IPS-20b (cell line): ENCODE results near the gene PADI1.

ENCODE experiments used
- H3K27ac ChIP-seq: one replicate; pipeline ENCODE4 v1.5.1; 2013; ENCODE audit warnings: low read length
- H3K27me3 ChIP-seq: 2 replicates; pipeline ENCODE4 v1.6.1; 2013; ENCODE audit warnings: mild to moderate bottlenecking, low read length, inconsistent platforms; ENCODE audit not compliant: insufficient read depth
- H3K36me3 ChIP-seq: 2 replicates; pipeline ENCODE4 v1.6.1; 2013; ENCODE audit warnings: low read depth, mild to moderate bottlenecking, inconsistent platforms, low read length, moderate library complexity; ENCODE audit not compliant: insufficient read depth
- H3K4me1 ChIP-seq: 2 replicates; pipeline ENCODE4 v1.6.1; 2013; ENCODE audit warnings: mild to moderate bottlenecking, control low read depth, inconsistent platforms, low read length, moderate library complexity; ENCODE audit not compliant: insufficient read depth
- H3K4me3 ChIP-seq: 2 replicates; pipeline ENCODE4 v1.5.1; 2013; ENCODE audit warnings: mild to moderate bottlenecking, low read length, inconsistent platforms
- H3K9ac ChIP-seq: 2 replicates; pipeline ENCODE4 v1.6.1; 2013; ENCODE audit warnings: low read depth, mild to moderate bottlenecking, inconsistent platforms, low read length, moderate library complexity
- H3K9me3 ChIP-seq: 2 replicates; pipeline ENCODE4 v1.6.1; 2013; ENCODE audit warnings: mild to moderate bottlenecking, low read depth, low read length, inconsistent platforms; ENCODE audit not compliant: insufficient read depth

PADI1 gene

DNA sequence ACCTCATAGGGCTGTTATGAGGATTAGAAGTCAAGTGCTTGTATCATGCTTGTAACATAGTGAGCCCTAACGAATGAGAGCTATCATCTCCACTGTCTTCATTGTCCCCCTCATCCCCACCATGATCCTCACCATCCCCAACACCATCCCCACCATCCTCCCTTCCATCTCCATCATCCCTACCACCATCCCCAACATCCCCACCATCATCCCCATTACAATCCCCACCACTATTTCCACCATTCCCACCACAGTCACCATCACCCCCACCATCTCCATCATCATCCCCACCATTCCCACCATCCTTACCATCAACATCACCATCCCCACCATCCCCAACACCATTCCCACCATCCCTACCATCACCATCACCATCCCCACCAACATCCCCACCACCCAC, 39.1 kb upstream of the PADI1 start:
- peaks cover 4% of the 10 kb centered on the region for H3K4me1 ChIP-seq
- H3K9me3 ChIP-seq = no peaks in the 10 kb centered on the region
- no peak overlapping the region for H3K9ac ChIP-seq
- no peak overlapping the region for H3K4me3 ChIP-seq
- H3K27me3 ChIP-seq = peaks cover 17% of the 10 kb centered on the region; the same call in 1 of the 2 replicates
- H3K36me3 ChIP-seq = no peaks in the 10 kb centered on the region
- no peak overlapping the region for H3K27ac ChIP-seq

DNA sequence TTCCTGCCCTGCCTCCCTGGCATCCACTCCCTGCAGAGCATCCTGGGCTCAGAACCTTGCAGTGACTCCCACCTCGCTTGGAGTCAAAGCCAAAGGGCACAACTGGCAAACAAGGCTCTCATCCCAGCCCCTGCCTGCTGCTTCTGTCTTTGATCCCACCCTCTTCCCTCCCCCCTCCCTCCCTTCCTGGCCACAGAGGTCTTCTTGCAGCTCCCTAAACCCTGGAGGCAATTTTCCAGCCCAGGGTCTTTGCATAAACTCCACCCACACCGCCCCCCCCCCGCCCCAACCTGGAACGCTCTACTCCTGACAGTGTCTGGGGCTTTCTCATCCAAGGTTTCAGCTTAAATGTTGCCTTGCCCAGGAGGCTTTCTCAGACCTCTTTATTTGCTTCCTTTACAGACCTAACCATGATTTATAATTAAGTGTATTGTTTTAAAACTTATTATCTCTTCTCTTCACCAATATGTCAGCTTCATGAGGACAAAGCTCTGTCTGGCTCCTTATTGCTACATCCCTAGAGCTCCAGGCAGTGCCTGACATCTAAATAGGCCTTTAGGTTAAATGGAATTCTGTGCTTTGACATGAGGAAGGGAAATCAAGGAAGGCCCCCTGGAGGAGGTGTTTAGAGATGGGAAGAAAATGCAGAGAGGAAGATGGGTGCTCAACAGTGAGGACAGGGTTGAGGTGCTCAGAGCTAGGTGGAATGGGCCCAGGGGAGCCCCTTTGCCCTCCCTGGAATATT, 37.7 kb upstream of the PADI1 start:
- no peaks in the 10 kb centered on the region for H3K36me3 ChIP-seq
- H3K4me1 ChIP-seq = peaks cover 4% of the 10 kb centered on the region
- H3K9ac ChIP-seq = no peak overlapping the region
- peaks cover 17% of the 10 kb centered on the region; the same call in 1 of the 2 replicates for H3K27me3 ChIP-seq
- no peak overlapping the region for H3K27ac ChIP-seq
- H3K9me3 ChIP-seq = no peaks in the 10 kb centered on the region
- no peak overlapping the region for H3K4me3 ChIP-seq

DNA sequence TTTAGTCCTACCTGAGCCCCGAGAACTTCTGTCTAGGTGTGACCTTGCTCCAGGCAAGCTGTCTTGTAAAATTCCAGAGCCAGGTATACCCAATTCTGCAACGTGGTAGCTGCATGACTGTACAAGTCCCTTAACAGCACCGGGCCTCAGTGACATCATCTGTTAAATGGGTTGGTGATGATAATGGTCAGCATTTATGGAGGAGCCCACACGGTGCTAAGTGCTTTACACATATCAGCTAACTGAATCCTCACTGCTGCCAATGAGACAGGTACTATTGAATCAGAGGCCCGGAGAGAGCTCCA, 37.2 kb upstream of the PADI1 start:
- H3K36me3 ChIP-seq = no peaks in the 10 kb centered on the region
- H3K27ac ChIP-seq = no peak overlapping the region

DNA sequence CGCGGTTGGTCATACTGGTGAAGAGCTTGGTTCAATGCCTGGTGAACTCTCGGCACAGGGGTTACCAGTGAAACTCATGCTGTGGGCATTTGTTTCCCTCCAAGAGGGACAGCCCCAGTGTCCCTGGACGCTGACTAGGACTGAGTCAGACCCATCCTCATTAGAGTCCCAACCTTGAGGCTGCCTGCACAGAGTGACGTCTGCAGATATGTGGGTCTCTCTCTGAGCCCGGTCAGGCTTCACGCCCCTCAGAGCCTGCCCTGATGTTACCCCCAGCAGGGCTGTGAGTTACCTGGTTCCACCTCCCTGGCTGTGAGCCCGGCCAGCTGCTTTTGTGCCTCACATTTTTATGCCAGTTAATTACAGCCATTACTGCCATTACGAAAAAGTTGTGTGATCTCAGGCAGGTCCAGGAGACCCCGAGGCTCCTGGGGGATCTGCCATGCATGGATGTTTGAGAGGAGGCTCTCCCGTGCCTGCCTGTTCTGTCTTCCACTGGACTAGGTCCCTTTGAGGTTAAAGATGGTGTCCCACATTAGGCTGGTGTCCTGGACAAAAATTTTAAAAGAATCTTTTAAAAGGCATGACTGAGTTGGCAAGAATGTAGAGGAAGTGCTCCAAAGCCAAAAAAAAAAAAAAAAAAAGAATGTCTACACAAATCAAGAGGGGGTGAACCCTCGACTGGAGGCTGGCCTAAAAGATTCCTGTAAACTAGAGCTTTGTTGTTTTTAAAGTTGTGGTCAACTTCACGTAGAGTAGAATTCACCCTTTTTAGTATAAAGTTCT, 36.6 kb upstream of the PADI1 start:
- H3K27me3 ChIP-seq = peaks cover 17% of the 10 kb centered on the region; the same call in 1 of the 2 replicates
- no peak overlapping the region for H3K27ac ChIP-seq
- no peak overlapping the region for H3K4me3 ChIP-seq

More for the DNA sequence above, 37.2 kb upstream of the PADI1 start:
- no peak overlapping the region for H3K9ac ChIP-seq
- H3K4me3 ChIP-seq = no peak overlapping the region
- H3K27me3 ChIP-seq = peaks cover 17% of the 10 kb centered on the region; the same call in 1 of the 2 replicates
- peaks cover 4% of the 10 kb centered on the region for H3K4me1 ChIP-seq
- no peaks in the 10 kb centered on the region for H3K9me3 ChIP-seq

DNA sequence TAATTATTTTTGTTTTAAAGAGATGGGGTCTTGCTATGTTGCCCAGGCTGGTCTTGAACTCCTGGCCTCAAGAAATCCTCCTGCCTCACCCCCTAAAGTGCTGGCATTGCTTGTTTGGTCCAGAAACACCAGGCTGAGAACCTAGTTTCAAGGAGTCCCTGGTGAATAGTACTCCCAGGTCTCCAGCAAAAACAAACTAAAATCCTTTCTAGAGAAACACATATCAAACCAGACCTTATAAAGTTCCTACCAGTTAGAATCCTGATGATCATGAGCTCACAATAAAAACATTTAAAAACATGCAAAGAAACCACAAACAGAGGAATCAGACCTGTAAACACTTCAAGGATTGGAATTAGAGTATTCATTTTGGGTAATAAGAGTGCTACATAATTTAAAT, 34.4 kb upstream of the PADI1 start:
- Histone ChIP-seq H3K9ac (no peak overlapping the region), H3K4me1 (peaks cover 4% of the 10 kb centered on the region), H3K36me3 (no peaks in the 10 kb centered on the region), H3K27me3 (peaks cover 7% of the 10 kb centered on the region; the same call in 1 of the 2 replicates), H3K9me3 (no peaks in the 10 kb centered on the region), H3K4me3 (no peak overlapping the region), H3K27ac (no peak overlapping the region)

More for the DNA sequence above, 36.6 kb upstream of the PADI1 start:
- Histone ChIP-seq H3K4me1 (peaks cover 4% of the 10 kb centered on the region), H3K9ac (no peak overlapping the region), H3K36me3 (no peaks in the 10 kb centered on the region), H3K9me3 (no peaks in the 10 kb centered on the region)

DNA sequence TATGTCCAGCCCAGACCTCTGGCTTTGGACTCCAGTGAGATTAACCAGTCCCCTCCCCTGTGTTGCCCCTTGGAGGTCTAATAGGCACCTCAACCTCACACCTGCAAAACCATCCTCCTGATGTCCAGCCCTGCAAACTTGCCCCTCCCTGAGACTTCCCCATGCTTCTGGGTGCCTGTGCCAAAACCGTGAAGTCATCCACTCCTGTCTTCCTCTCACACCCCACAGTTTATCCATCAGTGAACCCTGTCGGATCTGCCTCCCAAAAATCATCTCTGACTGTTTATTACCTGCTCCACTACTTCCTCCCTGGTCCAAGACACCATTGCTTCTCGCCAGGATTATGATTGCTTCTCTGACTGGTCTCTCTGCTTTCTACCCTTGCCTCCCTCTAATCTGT, 31.7 kb upstream of the PADI1 start:
- no peak overlapping the region for H3K4me3 ChIP-seq
- H3K4me1 ChIP-seq = no peaks in the 10 kb centered on the region
- no peaks in the 10 kb centered on the region for H3K36me3 ChIP-seq
- no peak overlapping the region for H3K9ac ChIP-seq
- no peaks in the 10 kb centered on the region for H3K9me3 ChIP-seq
- peaks cover 3% of the 10 kb centered on the region; the same call in 1 of the 2 replicates for H3K27me3 ChIP-seq
- H3K27ac ChIP-seq = no peak overlapping the region

DNA sequence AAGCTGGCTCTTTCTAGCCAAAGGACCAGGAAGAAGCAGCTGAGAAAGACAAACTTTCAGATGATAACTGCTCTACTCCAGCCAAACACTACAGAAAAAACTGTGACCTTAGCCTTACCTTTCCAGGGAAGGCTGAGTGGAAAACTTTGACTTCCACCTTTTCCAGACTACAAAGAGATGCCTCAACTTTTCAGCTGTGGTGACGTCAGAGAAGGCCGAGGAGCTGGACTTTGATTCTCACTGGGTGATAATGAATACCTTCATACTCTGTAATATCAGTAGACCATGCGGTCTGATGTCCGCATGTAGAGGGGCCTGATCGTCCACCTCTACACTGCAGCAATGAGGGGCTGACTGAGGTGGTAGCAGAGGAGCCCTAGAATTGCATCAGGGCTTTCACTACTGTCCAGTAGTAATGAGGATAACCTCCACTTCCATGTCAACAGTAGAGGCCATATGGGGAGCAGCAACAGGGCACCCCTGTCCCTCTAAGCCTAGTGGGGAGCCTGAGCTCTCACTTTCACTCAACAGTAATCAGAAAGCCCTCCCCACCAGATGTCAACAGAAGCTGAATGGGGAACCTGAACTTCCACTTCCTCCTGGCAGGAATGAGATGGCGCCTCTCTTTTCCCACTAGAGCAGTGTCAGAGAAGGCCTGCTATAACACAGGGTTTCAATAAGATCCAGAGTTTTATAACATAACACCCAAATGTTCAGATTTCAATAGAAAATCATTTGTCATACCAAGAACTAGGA, 28.4 kb upstream of the PADI1 start:
- Histone ChIP-seq H3K4me3 (no peak overlapping the region), H3K4me1 (no peaks in the 10 kb centered on the region)

DNA sequence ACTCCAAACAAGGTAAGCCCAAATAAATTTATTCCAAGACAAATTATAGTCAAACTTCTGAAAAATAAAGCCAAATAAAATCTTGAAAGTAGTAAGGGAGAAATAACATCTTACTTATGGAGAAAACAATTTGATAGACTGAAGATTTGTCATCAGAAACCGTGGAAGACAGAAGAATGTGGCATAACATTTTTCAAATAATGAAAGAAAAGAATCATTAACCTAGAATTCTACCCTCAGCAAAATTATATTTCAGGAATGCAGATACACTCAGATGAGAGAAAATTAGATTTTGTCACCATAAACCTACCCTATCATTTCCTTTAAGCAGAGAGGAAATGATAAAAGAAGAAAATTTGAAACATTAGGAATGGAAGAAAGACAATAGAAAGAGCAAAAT, 27.3 kb upstream of the PADI1 start:
- no peaks in the 10 kb centered on the region for H3K9me3 ChIP-seq
- no peaks in the 10 kb centered on the region for H3K27me3 ChIP-seq
- H3K27ac ChIP-seq = no peak overlapping the region
- H3K4me3 ChIP-seq = no peak overlapping the region
- H3K4me1 ChIP-seq = no peaks in the 10 kb centered on the region
- no peaks in the 10 kb centered on the region for H3K36me3 ChIP-seq
- H3K9ac ChIP-seq = no peak overlapping the region

More for the DNA sequence above, 28.4 kb upstream of the PADI1 start:
- H3K27ac ChIP-seq = no peak overlapping the region
- H3K9ac ChIP-seq = no peak overlapping the region
- H3K27me3 ChIP-seq = no peaks in the 10 kb centered on the region
- no peaks in the 10 kb centered on the region for H3K36me3 ChIP-seq
- no peaks in the 10 kb centered on the region for H3K9me3 ChIP-seq

DNA sequence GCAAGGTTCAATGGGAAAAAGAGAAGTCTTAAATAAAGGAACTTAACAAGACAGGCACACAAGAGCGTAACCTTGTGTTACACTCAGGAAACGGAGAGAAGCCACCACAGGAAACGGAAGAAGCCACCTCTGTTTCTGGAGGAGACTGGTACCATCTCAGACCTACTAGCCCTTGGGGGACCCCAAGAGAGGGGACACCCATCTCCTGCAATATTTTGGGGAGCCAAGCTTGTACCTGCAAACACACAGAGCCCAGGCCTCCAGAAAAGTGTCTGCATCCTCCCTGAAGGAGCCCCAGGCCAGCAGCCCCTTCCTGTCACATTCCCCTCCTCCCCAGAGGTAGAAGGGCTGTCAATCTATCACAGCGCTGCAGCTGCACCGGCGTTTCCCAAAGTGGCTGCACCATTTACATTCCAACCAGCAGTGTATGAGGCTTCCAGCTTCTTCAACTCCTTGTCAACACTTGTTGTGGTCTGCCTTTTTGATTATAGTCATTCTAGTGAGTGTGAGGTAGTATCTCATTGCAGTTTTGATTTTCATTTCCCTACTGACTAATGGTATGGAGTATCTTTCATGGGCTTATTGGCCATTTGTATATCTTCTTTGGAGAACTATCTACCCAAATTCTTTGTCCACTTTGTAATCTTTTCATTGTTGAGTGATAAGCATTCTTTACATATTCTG, 23.0 kb upstream of the PADI1 start:
- Histone ChIP-seq H3K4me3 (no peak overlapping the region), H3K9ac (no peak overlapping the region), H3K4me1 (no peaks in the 10 kb centered on the region), H3K27me3 (no peaks in the 10 kb centered on the region), H3K36me3 (no peaks in the 10 kb centered on the region), H3K27ac (no peak overlapping the region), H3K9me3 (no peaks in the 10 kb centered on the region)

DNA sequence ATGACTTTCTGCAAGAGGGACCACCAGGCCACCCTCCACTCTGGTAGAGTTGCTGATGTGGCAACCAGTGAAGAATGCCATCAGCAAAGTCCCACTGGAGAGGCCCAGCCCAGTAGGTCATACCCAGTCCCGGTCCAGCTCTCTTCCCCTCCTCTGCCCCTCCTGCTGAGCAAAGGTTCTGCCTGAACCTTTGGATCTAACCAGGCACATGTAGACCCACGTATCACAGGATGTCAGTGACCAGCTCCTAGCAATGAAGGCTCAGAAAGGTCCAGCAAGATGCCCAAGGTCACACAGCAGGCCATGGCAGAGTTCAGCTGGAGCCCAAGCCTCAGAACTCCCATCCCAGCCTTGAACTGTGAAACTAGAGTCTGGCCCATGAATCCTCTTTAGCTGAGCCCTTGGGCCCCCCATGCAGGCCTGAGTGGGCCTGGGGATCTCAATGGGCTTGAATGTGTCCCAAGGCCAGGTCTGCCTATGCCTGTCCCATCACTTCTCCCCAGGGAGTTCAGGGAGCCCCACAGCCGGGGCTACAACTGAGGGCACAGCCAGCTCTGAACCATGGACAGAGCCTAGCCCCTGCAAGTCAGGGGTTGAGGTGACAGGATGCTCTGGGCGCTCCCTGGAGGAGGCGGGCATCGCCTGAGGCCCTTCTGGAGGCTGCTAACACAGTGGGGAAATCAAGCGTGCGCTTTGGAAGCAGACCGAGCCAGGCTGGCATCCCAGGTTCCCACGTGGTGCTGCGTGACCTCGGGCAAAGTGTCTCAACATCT, 21.4 kb upstream of the PADI1 start:
- Histone ChIP-seq H3K4me3 (no peak overlapping the region), H3K27me3 (no peaks in the 10 kb centered on the region), H3K36me3 (no peaks in the 10 kb centered on the region), H3K4me1 (no peaks in the 10 kb centered on the region), H3K27ac (no peak overlapping the region), H3K9ac (no peak overlapping the region), H3K9me3 (no peaks in the 10 kb centered on the region)
